Loucy (cell line): ENCODE data around the gene BACE2.

ENCODE experiments used
- H2AFZ ChIP-seq: fragments of 200-600 bp; sonication (generic); 2 replicates; pipeline ENCODE4 v1.6.0; 2016; ENCODE audit warnings: antibody characterized with exemption, mild to moderate bottlenecking, low read length, moderate library complexity
- H3F3A ChIP-seq: fragments of 200-600 bp; 2 replicates; pipeline ENCODE4 v1.6.0; 2016; ENCODE audit warnings: antibody characterized with exemption, low read depth, mild to moderate bottlenecking
- H3K27me3 ChIP-seq: fragments of 200-600 bp; sonication (generic); 2 replicates; pipeline ENCODE4 v1.6.1; 2014; ENCODE audit warnings: low read length, mild to moderate bottlenecking; ENCODE audit not compliant: insufficient read depth, poor library complexity, severe bottlenecking
- H3K36me3 ChIP-seq: fragments of 200-600 bp; sonication (generic); 2 replicates; pipeline ENCODE4 v1.6.1; 2016; ENCODE audit warnings: low read length; ENCODE audit not compliant: insufficient read depth
- H3K4me1 ChIP-seq: fragments of 200-600 bp; sonication (generic); 2 replicates; pipeline ENCODE4 v1.5.1; 2014; ENCODE audit warnings: low read length, mild to moderate bottlenecking; ENCODE audit not compliant: insufficient read depth, poor library complexity, severe bottlenecking
- H3K4me2 ChIP-seq: fragments of 200-600 bp; sonication (generic); 2 replicates; pipeline ENCODE4 v1.6.0; 2014; ENCODE audit warnings: antibody characterized with exemption, low read length, low read depth, mild to moderate bottlenecking; ENCODE audit not compliant: poor library complexity, severe bottlenecking
- H3K4me3 ChIP-seq: fragments of 200-600 bp; sonication (generic); 2 replicates; pipeline ENCODE4 v1.5.1; 2014; ENCODE audit warnings: low read length, mild to moderate bottlenecking, mixed read lengths; ENCODE audit not compliant: poor library complexity, severe bottlenecking
- H3K79me2 ChIP-seq: fragments of 200-600 bp; sonication (generic); 2 replicates; pipeline ENCODE4 v1.6.1; 2014; ENCODE audit warnings: low read length; ENCODE audit not compliant: insufficient read depth
- H3K9ac ChIP-seq: fragments of 200-600 bp; sonication (generic); 2 replicates; pipeline ENCODE4 v1.6.0; 2014; ENCODE audit warnings: mild to moderate bottlenecking, low read depth, low read length, moderate library complexity; ENCODE audit not compliant: poor library complexity, severe bottlenecking
- H3K9me2 ChIP-seq: fragments of 200-600 bp; sonication (generic); replicated peaks from 2 replicates; pipeline ENCODE4 v1.6.1; 2016; ENCODE audit warnings: low read depth, low read length, mixed read lengths
- H3K9me3 ChIP-seq: fragments of 200-600 bp; sonication (generic); 2 replicates; pipeline ENCODE4 v1.6.1; 2014; ENCODE audit warnings: mild to moderate bottlenecking, antibody characterized with exemption, low read length, low read depth; ENCODE audit not compliant: insufficient read depth
- H4K20me1 ChIP-seq: fragments of 200-600 bp; sonication (generic); 2 replicates; pipeline ENCODE4 v1.6.0; 2014; ENCODE audit warnings: antibody characterized with exemption, low read length, mild to moderate bottlenecking; ENCODE audit not compliant: insufficient read depth, poor library complexity, severe bottlenecking
- EZH2phosphoT487 ChIP-seq: fragments of 200-600 bp; IDR thresholded peaks from 2 replicates; pipeline ENCODE4 v1.6.1; 2018; ENCODE audit warnings: antibody characterized with exemption, mild to moderate bottlenecking, moderate library complexity, borderline replicate concordance
- TF ChIP-seq, protein P1 (sequence below): fragments of 200-600 bp; sonication (generic); conservative IDR thresholded peaks from 2 replicates; pipeline ENCODE4 v1.5.1; 2014; ENCODE audit warnings: mild to moderate bottlenecking, antibody characterized with exemption, low read length

Gene BACE2

GRCh38 chr21:41277846-41278245 lies 109.9 kb downstream of the BACE2 start:
- no peaks in the 10 kb centered on the region for H3K9me2 ChIP-seq
- no peak overlapping the region for H3K4me3 ChIP-seq
- H3F3A ChIP-seq = no peaks in the 10 kb centered on the region
- no peak overlapping the region for H2AFZ ChIP-seq
- no peaks in the 10 kb centered on the region for H3K36me3 ChIP-seq
- no peaks in the 10 kb centered on the region for H4K20me1 ChIP-seq
- no peaks in the 10 kb centered on the region for H3K79me2 ChIP-seq
- H3K9me3 ChIP-seq = no peaks in the 10 kb centered on the region; the same call in 1 of the 2 replicates
- H3K4me1 ChIP-seq = no peaks in the 10 kb centered on the region
- H3K9ac ChIP-seq = no peak overlapping the region
- H3K4me2 ChIP-seq = no peak overlapping the region
- TF ChIP-seq EZH2phosphoT487 = no peak
- TF ChIP-seq, protein P1, sequence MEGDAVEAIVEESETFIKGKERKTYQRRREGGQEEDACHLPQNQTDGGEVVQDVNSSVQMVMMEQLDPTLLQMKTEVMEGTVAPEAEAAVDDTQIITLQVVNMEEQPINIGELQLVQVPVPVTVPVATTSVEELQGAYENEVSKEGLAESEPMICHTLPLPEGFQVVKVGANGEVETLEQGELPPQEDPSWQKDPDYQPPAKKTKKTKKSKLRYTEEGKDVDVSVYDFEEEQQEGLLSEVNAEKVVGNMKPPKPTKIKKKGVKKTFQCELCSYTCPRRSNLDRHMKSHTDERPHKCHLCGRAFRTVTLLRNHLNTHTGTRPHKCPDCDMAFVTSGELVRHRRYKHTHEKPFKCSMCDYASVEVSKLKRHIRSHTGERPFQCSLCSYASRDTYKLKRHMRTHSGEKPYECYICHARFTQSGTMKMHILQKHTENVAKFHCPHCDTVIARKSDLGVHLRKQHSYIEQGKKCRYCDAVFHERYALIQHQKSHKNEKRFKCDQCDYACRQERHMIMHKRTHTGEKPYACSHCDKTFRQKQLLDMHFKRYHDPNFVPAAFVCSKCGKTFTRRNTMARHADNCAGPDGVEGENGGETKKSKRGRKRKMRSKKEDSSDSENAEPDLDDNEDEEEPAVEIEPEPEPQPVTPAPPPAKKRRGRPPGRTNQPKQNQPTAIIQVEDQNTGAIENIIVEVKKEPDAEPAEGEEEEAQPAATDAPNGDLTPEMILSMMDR = no peak
- H3K27me3 ChIP-seq = no peaks in the 10 kb centered on the region

GRCh38 chr21:41280115-41280919 lies 112.4 kb downstream of the BACE2 start:
- no peaks in the 10 kb centered on the region for H3K4me1 ChIP-seq
- H3K79me2 ChIP-seq = no peaks in the 10 kb centered on the region
- H3K9ac ChIP-seq = no peak overlapping the region
- no peaks in the 10 kb centered on the region for H3K9me2 ChIP-seq
- no peak overlapping the region for H3K4me2 ChIP-seq
- H2AFZ ChIP-seq = no peak overlapping the region
- H3K36me3 ChIP-seq = no peaks in the 10 kb centered on the region
- H3K27me3 ChIP-seq = no peaks in the 10 kb centered on the region
- H3K4me3 ChIP-seq = no peak overlapping the region
- no peaks in the 10 kb centered on the region for H4K20me1 ChIP-seq
- TF ChIP-seq, protein P1 = no peak
- TF ChIP-seq EZH2phosphoT487 = no peak
- no peaks in the 10 kb centered on the region for H3K9me3 ChIP-seq
- no peaks in the 10 kb centered on the region for H3F3A ChIP-seq

GRCh38 chr21:41282412-41282811 lies 114.5 kb downstream of the BACE2 start:
- Histone ChIP-seq H3K27me3 (no peaks in the 10 kb centered on the region), H3K79me2 (no peaks in the 10 kb centered on the region), H3K9me2 (no peaks in the 10 kb centered on the region), H4K20me1 (no peaks in the 10 kb centered on the region), H3K4me1 (no peaks in the 10 kb centered on the region), H3K36me3 (no peaks in the 10 kb centered on the region), H3F3A (no peaks in the 10 kb centered on the region), H2AFZ (no peak overlapping the region), H3K9me3 (no peaks in the 10 kb centered on the region), H3K4me3 (no peak overlapping the region), H3K4me2 (no peak overlapping the region), H3K9ac (no peak overlapping the region)
- TF ChIP-seq, protein P1 = no peak
- no peak for TF ChIP-seq EZH2phosphoT487
